Mammary microvascular endothelial cell (primary cell): Measurements from ENCODE around the gene LCA5. TPM values are rescaled to one million over a fixed set of nuclear protein-coding genes. Genes with fewer than 3 reads are reported as not detected.

ENCODE experiments used
- total RNA-seq: library from RNA; depleted of rRNA; stranded (reverse); fragments of >200 nt; gene quantifications from 2 replicates; pipeline ENCODE4 v1.2.3, GENCODE V29; 2015

LCA5 gene
- total RNA-seq = 4.6 and 4.7 TPM in 2 replicates

GRCh38 chr6:79536954-79537747, at the start of gene LCA5:
LCA5 (minus strand) TSS chr6:79537430; CDS start chr6:79518894, 18,536 bp downstream.

Other genes starting within 250 kb of the LCA5 start
- gene SH3BGRL2, start 93.9 kb upstream of the LCA5 start, total RNA-seq = 23.8 and 27.3 TPM in 2 replicates